Jurkat, Clone E6-1 (cell line): ENCODE results near the gene ZMAT3.
A peak's percentile ranks its signal among the peaks of the same experiment; 100 is the strongest.
"Not testable (repeated sequence)": the region's sequence is repeated elsewhere in the genome, so short reads cannot be mapped to it uniquely, and the experiment has no call there.

Experiments
- DNase-seq: peaks from one replicate; pipeline ENCODE4 v3.0.0-alpha.2; 2011; ENCODE audit warnings: low read depth, low spot score
- H3K4me3 ChIP-seq: 2 replicates; pipeline ENCODE4 v1.5.1; 2011; ENCODE audit warnings: mild to moderate bottlenecking, low read length, control low read depth, moderate library complexity

ZMAT3 gene

GRCh38 chr3:179071027-179071322 is 634 bp downstream of the ZMAT3 start:
- peak overlapping the region; percentile 82 for H3K4me3 ChIP-seq
- peak; percentile 40 for DNase-seq

DNA sequence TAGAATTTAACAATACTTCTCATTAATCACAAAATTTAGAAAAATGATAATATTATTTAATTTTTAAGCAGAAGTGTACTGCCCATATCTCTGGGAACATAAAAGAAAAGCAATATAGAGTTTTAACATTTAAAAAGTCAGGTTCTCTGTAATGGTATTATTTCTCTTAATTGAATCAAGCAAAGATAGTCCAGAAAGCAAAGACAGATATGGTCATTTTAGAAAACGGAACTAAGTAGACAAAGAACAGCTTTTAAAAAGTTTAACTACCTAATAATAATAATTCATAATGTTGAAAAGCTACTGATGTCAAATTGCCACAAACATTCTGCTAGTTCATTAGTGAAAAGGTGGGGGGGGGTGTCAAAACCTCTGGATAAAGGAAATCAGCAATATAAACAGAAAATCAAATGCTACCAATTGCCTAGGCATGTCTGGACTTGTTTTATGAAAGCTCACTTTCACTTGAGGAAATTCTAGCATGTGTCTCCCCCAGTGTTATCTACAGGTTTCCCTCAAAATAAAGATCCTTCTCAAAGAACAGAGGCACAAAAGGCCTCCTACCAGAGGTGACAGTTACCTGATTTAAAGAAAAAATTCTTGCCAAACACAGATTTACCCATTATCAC is 1.7 kb downstream of the ZMAT3 start:
- no peak for DNase-seq
- H3K4me3 ChIP-seq: no peak overlapping the region

DNA sequence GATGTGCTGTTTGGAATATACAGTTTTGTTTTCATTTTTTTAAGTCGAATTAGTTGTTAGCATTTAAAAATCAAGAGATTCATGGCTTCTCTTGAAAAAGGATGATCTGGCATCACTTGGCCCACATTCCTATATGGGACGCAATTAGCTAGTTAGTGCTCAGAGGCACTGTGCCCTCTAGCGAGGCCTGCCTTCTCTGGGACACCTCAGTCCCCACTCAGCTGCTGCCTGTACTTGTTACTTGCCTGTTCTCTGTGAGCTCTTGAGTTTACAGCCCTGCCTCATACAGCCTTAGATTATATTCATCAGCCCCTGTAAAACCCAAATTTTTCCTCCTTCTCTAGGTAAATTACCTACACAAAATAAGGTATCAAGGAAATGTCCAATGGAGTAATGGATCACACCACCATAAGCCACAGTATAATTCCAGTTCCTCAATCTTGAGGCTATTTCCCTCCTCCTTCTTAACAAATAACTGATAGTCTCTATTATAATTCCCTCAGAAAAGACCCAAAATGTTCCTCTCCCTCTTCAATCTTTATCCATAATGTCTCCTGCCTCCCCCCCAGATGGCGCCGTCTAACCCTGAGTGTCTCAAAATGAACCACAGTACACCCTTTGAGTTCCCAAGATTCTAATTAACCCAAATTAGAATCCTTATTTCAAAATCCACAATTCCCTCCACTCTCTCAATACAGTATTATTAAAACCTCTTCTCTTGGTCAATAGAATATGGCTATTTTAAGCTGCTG is 2.7 kb downstream of the ZMAT3 start:
- peak; percentile 26 for DNase-seq
- no peak overlapping the region for H3K4me3 ChIP-seq

GRCh38 chr3:179067839-179068238 is 3.8 kb downstream of the ZMAT3 start:
- H3K4me3 ChIP-seq: no peak overlapping the region
- no peak for DNase-seq

DNA sequence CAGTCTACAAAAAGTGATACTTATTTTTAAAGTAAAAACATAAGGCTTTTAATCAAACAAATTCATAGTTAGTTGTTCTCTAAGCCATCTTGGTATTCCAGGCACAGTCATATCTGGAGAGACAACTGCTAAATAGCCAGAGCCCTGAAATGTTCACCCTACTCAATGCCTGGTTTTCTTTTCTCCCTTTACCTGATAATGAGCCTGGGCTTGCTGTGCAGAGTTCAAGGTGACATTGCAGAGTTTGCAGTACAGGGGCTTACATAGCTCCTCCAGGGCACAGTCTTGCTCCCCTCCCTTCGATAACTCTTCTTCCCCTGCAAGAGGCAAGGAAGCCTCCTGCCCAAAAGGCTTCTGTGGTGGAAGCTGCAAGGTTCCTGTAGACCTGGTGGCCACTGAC is 4.3 kb downstream of the ZMAT3 start:
- no peak for DNase-seq
- no peak overlapping the region for H3K4me3 ChIP-seq

- DNase-seq: no peak
Measured at GRCh38 chr3:179063945-179064560, 7.6 kb downstream of the ZMAT3 start.

GRCh38 chr3:179056326-179056725 is 15.3 kb downstream of the ZMAT3 start:
- DNase-seq: no peak
- H3K4me3 ChIP-seq: no peak overlapping the region

More at GRCh38 chr3:179063945-179064560, 7.6 kb downstream of the ZMAT3 start:
- H3K4me3 ChIP-seq: no peak overlapping the region

DNA sequence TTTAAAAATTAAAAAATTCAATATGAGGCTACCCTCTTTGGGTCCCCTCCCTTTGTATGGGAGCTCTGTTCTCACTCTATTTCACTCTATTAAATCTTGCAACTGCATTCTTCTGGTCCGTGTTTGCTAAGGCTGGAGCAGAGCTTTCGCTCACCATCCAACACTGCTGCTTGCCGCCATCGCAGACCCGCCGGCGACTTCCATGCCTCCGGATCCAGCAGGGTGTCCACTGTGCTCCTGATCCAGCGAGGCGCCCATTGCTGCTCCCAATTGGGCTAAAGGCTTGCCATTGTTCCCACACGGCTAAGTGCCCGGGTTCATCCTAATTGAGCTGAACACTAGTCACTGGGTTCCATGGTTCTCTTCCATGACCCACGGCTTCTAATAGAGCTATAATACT is 17.0 kb downstream of the ZMAT3 start:
- not testable (repeated sequence) for DNase-seq, H3K4me3 ChIP-seq

GRCh38 chr3:179046497-179047353 is 24.9 kb downstream of the ZMAT3 start:
- H3K4me3 ChIP-seq: no peak overlapping the region

GRCh38 chr3:179045719-179046402 is 25.7 kb downstream of the ZMAT3 start:
- no peak for DNase-seq
- no peak overlapping the region for H3K4me3 ChIP-seq

More at GRCh38 chr3:179046497-179047353, 24.9 kb downstream of the ZMAT3 start:
- no peak for DNase-seq

GRCh38 chr3:179038899-179039251 is 32.7 kb downstream of the ZMAT3 start:
- not testable (repeated sequence) for DNase-seq, H3K4me3 ChIP-seq

- DNase-seq: no peak
- H3K4me3 ChIP-seq: peak overlapping the region; percentile 41
Measured at GRCh38 chr3:179038216-179038898, 33.3 kb downstream of the ZMAT3 start.

- peak; percentile 94 for DNase-seq
- H3K4me3 ChIP-seq: peak overlapping the region; percentile 41
Measured at GRCh38 chr3:179037351-179037750, 34.3 kb downstream of the ZMAT3 start.

- no peak for DNase-seq
- peak overlapping the region; percentile 41 for H3K4me3 ChIP-seq
Measured at GRCh38 chr3:179036626-179037300, 34.8 kb downstream of the ZMAT3 start.

- H3K4me3 ChIP-seq: no peak overlapping the region
- no peak for DNase-seq
Measured at GRCh38 chr3:179036226-179036625, 35.4 kb downstream of the ZMAT3 start.

DNA sequence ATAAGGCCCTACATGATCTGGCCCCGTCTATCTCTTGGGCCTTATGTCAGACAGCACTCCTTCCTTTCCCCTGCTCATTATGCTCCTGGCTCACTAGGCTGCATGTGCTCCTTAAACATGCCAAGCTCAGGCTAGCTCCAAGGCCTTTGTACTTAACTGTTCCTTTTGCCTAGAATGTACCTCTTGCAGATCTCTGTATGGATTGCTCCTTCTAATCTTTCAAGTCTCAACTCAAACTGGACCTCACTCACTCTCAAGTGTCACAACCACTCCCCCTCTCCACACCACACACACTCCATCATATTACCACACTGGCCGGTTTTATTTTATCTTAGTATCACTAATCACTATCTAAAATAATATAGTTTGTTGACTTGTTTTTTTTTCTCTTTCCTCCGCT is 36.4 kb downstream of the ZMAT3 start:
- H3K4me3 ChIP-seq: no peak overlapping the region
- no peak for DNase-seq

GRCh38 chr3:179033304-179033657 is 38.3 kb downstream of the ZMAT3 start:
- H3K4me3 ChIP-seq: not testable (repeated sequence)

More at GRCh38 chr3:179033304-179033657, 38.3 kb downstream of the ZMAT3 start:
- not testable (repeated sequence) for DNase-seq
